Testis (tissue), 3 donors: ENCODE data around the gene SH3GL3. TPM values are rescaled to one million over a fixed set of nuclear protein-coding genes. Genes with fewer than 3 reads are reported as not detected.

Source experiments
- DNase-seq: peaks from one replicate; pipeline ENCODE4 v3.0.0-alpha.2; 2019
- H3K27ac ChIP-seq, 2 donors: fragments of 200-600 bp; sonication (generic); one replicate each; pipeline ENCODE4 v1.5.1; 2019
- H3K27me3 ChIP-seq: fragments of 200-600 bp; sonication (generic); one replicate; pipeline ENCODE4 v1.5.1; 2019
- H3K36me3 ChIP-seq: fragments of 200-600 bp; sonication (generic); one replicate; pipeline ENCODE4 v1.5.1; 2017; ENCODE audit warnings: low read depth; ENCODE audit errors: missing control alignments
- H3K4me1 ChIP-seq: fragments of 200-600 bp; sonication (generic); one replicate; pipeline ENCODE4 v1.5.1; 2019
- H3K4me3 ChIP-seq, 2 donors: fragments of 200-600 bp; sonication (generic); one replicate each; pipeline ENCODE4 v1.5.1; 2017 to 2019
- H3K9me3 ChIP-seq: fragments of 200-600 bp; sonication (generic); one replicate; pipeline ENCODE4 v1.5.1; 2017
- CTCF ChIP-seq, 3 experiments: fragments of 450-650 bp in 2 of 3; fragments of 200-600 bp in 1 of 3; sonication (generic) in 1 of 3; IDR thresholded peaks; one replicate each; pipeline ENCODE4 v1.5.1; 2016 to 2019; ENCODE audit warnings: antibody characterized with exemption in 3 of 3, mild to moderate bottlenecking in 2 of 3, moderate library complexity in 1 of 3
- POLR2A ChIP-seq: fragments of 450-650 bp; IDR thresholded peaks from one replicate; pipeline ENCODE4 v1.6.1; 2017; ENCODE audit warnings: antibody characterized with exemption, mild to moderate bottlenecking, moderate library complexity
- WGBS, 2 donors: methylation state at CpG; one replicate each; pipeline ENCODE4 v1.1.5; 2018; 5-methylcytosine and 5-hydroxymethylcytosine counted together
- intact Hi-C: fragments of 100-400 bp; cut with DNase I; formaldehyde crosslinking; loops from one replicate; pipeline ENCODE4 v1.15.1; 2023; ENCODE audit warnings: low total_unique reads
- polyA plus RNA-seq: library from polyadenylated mRNA; stranded (reverse); fragments of 350-450 nt; fragmentation: Illumina TruSeq; extraction: RNeasy Lipid Tissue Mini Kit (QIAGEN cat#74804); gene quantifications from one replicate; pipeline ENCODE4 v1.2.3, GENCODE V29; 2014; ENCODE audit warnings: low read depth, low replicate concordance; ENCODE audit not compliant: insufficient read depth
- total RNA-seq, 2 donors: library from RNA; depleted of rRNA; stranded (reverse); fragments of >200 nt; gene quantifications; one replicate each; pipeline ENCODE4 v1.2.3, GENCODE V29; 2016

Gene SH3GL3
- total and polyA plus RNA-seq, 3 donors from 2014 or later: 36.3 to 135 (median 112) TPM

GRCh38 chr15:83491486-83491885 is 44.3 kb downstream of the SH3GL3 start:
- H3K4me3 ChIP-seq: no peak overlapping the region
- H3K27me3 ChIP-seq: no peaks in the 10 kb centered on the region
- no peaks in the 10 kb centered on the region for H3K9me3 ChIP-seq
- H3K27ac ChIP-seq: no peak overlapping the region
- no peaks in the 10 kb centered on the region for H3K4me1 ChIP-seq
- no peaks in the 10 kb centered on the region for H3K36me3 ChIP-seq
- intact Hi-C loops: no loop called here
- DNase-seq: no peak
- TF ChIP-seq POLR2A: no peak
- WGBS, 2 donors: 83 to 88% methylated on average over 5 of the region's 5 CpGs

GRCh38 chr15:83496766-83497165 is 49.6 kb downstream of the SH3GL3 start:
- H3K27ac ChIP-seq: no peak overlapping the region
- no peak overlapping the region for H3K4me3 ChIP-seq
- H3K36me3 ChIP-seq: no peaks in the 10 kb centered on the region
- 64 to 79% methylated on average over 1 of the region's 1 CpG for WGBS, 2 donors
- H3K27me3 ChIP-seq: no peaks in the 10 kb centered on the region
- intact Hi-C loops: no loop called here
- no peaks in the 10 kb centered on the region for H3K4me1 ChIP-seq
- H3K9me3 ChIP-seq: no peaks in the 10 kb centered on the region
- TF ChIP-seq POLR2A (no peak), CTCF (IDR thresholded peaks at IDR 0.05) (no peak)
- no peak for DNase-seq

- DNase-seq: no peak
- Histone ChIP-seq H3K36me3 (no peaks in the 10 kb centered on the region), H3K4me1 (no peaks in the 10 kb centered on the region), H3K4me3 (no peak overlapping the region), H3K9me3 (no peaks in the 10 kb centered on the region), H3K27ac (no peak overlapping the region), H3K27me3 (no peaks in the 10 kb centered on the region)
- intact Hi-C loops: no loop called here
- no peak for TF ChIP-seq CTCF (IDR thresholded peaks at IDR 0.05)
- WGBS, 2 donors: 95 to 100% methylated on average over 1 of the region's 1 CpG
Measured at GRCh38 chr15:83498374-83498773, 51.2 kb downstream of the SH3GL3 start.

GRCh38 chr15:83498801-83499200 is 51.7 kb downstream of the SH3GL3 start:
- no peaks in the 10 kb centered on the region for H3K27me3 ChIP-seq
- no peak overlapping the region for H3K27ac ChIP-seq
- intact Hi-C loops: no loop called here
- H3K36me3 ChIP-seq: no peaks in the 10 kb centered on the region
- no peaks in the 10 kb centered on the region for H3K4me1 ChIP-seq
- no peak overlapping the region for H3K4me3 ChIP-seq
- no peak for DNase-seq
- WGBS, 2 donors: 75 to 79% methylated on average over 3 of the region's 3 CpGs
- TF ChIP-seq CTCF (IDR thresholded peaks at IDR 0.05) (no peak), POLR2A (no peak)
- H3K9me3 ChIP-seq: no peaks in the 10 kb centered on the region

- Histone ChIP-seq H3K27ac (no peak overlapping the region), H3K4me1 (no peaks in the 10 kb centered on the region), H3K9me3 (no peaks in the 10 kb centered on the region), H3K36me3 (no peaks in the 10 kb centered on the region), H3K4me3 (no peak overlapping the region), H3K27me3 (no peaks in the 10 kb centered on the region)
- 95 to 98% methylated on average over 2 of the region's 2 CpGs for WGBS, 2 donors
- DNase-seq: no peak
- TF ChIP-seq CTCF (IDR thresholded peaks at IDR 0.05) (no peak), POLR2A (no peak)
- intact Hi-C loops: no loop called here
Measured at GRCh38 chr15:83499476-83499875, 52.3 kb downstream of the SH3GL3 start.
